Kidney capillary endothelial cell (primary cell): ENCODE measurements around the gene CCNYL1.
A peak's percentile ranks its signal among the peaks of the same experiment; 100 is the strongest.
"Not testable (repeated sequence)": the region's sequence is repeated elsewhere in the genome, so short reads cannot be mapped to it uniquely, and the experiment has no call there.

Experiments used
- DNase-seq: peaks from one replicate; pipeline ENCODE4 v3.0.0-alpha.2; 2018; ENCODE audit warnings: low spot score

CCNYL1 gene

GRCh38 chr2:207734636-207735512, 23.4 kb downstream of the CCNYL1 start:
- DNase-seq: no peak

- not testable (repeated sequence) for DNase-seq
These were observed 24.0 kb downstream of the CCNYL1 start for GRCh38 chr2:207735513-207735859.

- no peak for DNase-seq
These were observed 32.1 kb downstream of the CCNYL1 start for GRCh38 chr2:207743514-207743913.

GRCh38 chr2:207744050-207744449, 32.6 kb downstream of the CCNYL1 start:
- no peak for DNase-seq

GRCh38 chr2:207744451-207744850, 33.0 kb downstream of the CCNYL1 start:
- no peak for DNase-seq

- DNase-seq: peak; percentile 54
These were observed 34.7 kb downstream of the CCNYL1 start for GRCh38 chr2:207746131-207746530.

GRCh38 chr2:207747653-207748560, 36.5 kb downstream of the CCNYL1 start:
- no peak for DNase-seq

GRCh38 chr2:207748993-207749392, 37.6 kb downstream of the CCNYL1 start:
- DNase-seq: no peak

GRCh38 chr2:207749873-207750272, 38.4 kb downstream of the CCNYL1 start:
- no peak for DNase-seq

- no peak for DNase-seq
These were observed 38.9 kb downstream of the CCNYL1 start for GRCh38 chr2:207750345-207750744.

GRCh38 chr2:207750876-207751275, 39.4 kb downstream of the CCNYL1 start:
- no peak for DNase-seq

- not testable (repeated sequence) for DNase-seq
These were observed 42.2 kb downstream of the CCNYL1 start for GRCh38 chr2:207753688-207754087.

GRCh38 chr2:207754498-207755383, 43.3 kb downstream of the CCNYL1 start:
- no peak for DNase-seq

- DNase-seq: no peak
These were observed 46.6 kb downstream of the CCNYL1 start for GRCh38 chr2:207758025-207758424.

GRCh38 chr2:207759890-207760289, 48.5 kb downstream of the CCNYL1 start:
- DNase-seq: no peak

- no peak for DNase-seq
These were observed 49.0 kb downstream of the CCNYL1 start for GRCh38 chr2:207760453-207760852.

- not testable (repeated sequence) for DNase-seq
These were observed 50.0 kb downstream of the CCNYL1 start for GRCh38 chr2:207761426-207761825.

- no peak for DNase-seq
These were observed 50.7 kb downstream of the CCNYL1 start for GRCh38 chr2:207762146-207762545.

- no peak for DNase-seq
These were observed 52.0 kb downstream of the CCNYL1 start for GRCh38 chr2:207763303-207763917.

GRCh38 chr2:207764096-207764630, 52.7 kb downstream of the CCNYL1 start:
- DNase-seq: no peak

- no peak for DNase-seq
These were observed 54.1 kb downstream of the CCNYL1 start for GRCh38 chr2:207765547-207765946.
